Measurements from ENCODE around the gene ATP2B2. TPM values are rescaled to one million over a fixed set of nuclear protein-coding genes. Genes with fewer than 3 reads are reported as not detected.

The ATP2B2 gene
- total RNA-seq, 1 donor from 2014 or later = 0.42 TPM

- Mint-ChIP-seq H3K27ac (ENCODE audit: unreplicated experiment) (no peak overlapping the region), H3K36me3 (ENCODE audit: low read depth) (no peaks in the 10 kb centered on the region), H3K4me3 (no peak overlapping the region), H3K27me3 (ENCODE audit: low read depth) (peaks cover 3% of the 10 kb centered on the region), H3K4me1 (peaks cover 27% of the 10 kb centered on the region), H3K9me3 (no peaks in the 10 kb centered on the region)
- no peak for TF ChIP-seq CTCF (conservative IDR thresholded peaks at IDR 0.05)
- no peak for DNase-seq (ENCODE audit: low read depth, low spot score)
Observed at GRCh38 chr3:10350324-10350985, 154.9 kb downstream of the ATP2B2 start.

- Mint-ChIP-seq H3K4me3 (no peak overlapping the region), H3K27ac (ENCODE audit: unreplicated experiment) (no peak overlapping the region), H3K27me3 (ENCODE audit: low read depth) (peaks cover 3% of the 10 kb centered on the region), H3K4me1 (peaks cover 27% of the 10 kb centered on the region), H3K36me3 (ENCODE audit: low read depth) (no peaks in the 10 kb centered on the region), H3K9me3 (no peaks in the 10 kb centered on the region)
- DNase-seq (ENCODE audit: low read depth, low spot score) = no peak
- TF ChIP-seq CTCF (conservative IDR thresholded peaks at IDR 0.05) = no peak
Observed at GRCh38 chr3:10349801-10350200, 155.6 kb downstream of the ATP2B2 start.

- no peak for TF ChIP-seq CTCF (conservative IDR thresholded peaks at IDR 0.05)
- H3K36me3 Mint-ChIP-seq (ENCODE audit: low read depth) = no peaks in the 10 kb centered on the region
- no peak overlapping the region for H3K4me3 Mint-ChIP-seq
- no peak for DNase-seq (ENCODE audit: low read depth, low spot score)
- H3K27ac Mint-ChIP-seq (ENCODE audit: unreplicated experiment) = no peak overlapping the region
- H3K4me1 Mint-ChIP-seq = peaks cover 15% of the 10 kb centered on the region
- no peaks in the 10 kb centered on the region for H3K9me3 Mint-ChIP-seq
- peaks cover 6% of the 10 kb centered on the region for H3K27me3 Mint-ChIP-seq (ENCODE audit: low read depth)
Observed at GRCh38 chr3:10348404-10348721, 157.0 kb downstream of the ATP2B2 start.

GRCh38 chr3:10347648-10348403, 157.6 kb downstream of the ATP2B2 start:
- peak overlapping the region; percentile 54 for H3K27ac Mint-ChIP-seq (ENCODE audit: unreplicated experiment)
- H3K36me3 Mint-ChIP-seq (ENCODE audit: low read depth) = no peaks in the 10 kb centered on the region
- TF ChIP-seq CTCF (conservative IDR thresholded peaks at IDR 0.05) = no peak
- H3K4me3 Mint-ChIP-seq = no peak overlapping the region
- H3K27me3 Mint-ChIP-seq (ENCODE audit: low read depth) = peaks cover 6% of the 10 kb centered on the region
- no peaks in the 10 kb centered on the region for H3K9me3 Mint-ChIP-seq
- H3K4me1 Mint-ChIP-seq = peaks cover 9% of the 10 kb centered on the region
- no peak for DNase-seq (ENCODE audit: low read depth, low spot score)

GRCh38 chr3:10345911-10346310, 159.5 kb downstream of the ATP2B2 start:
- H3K4me1 Mint-ChIP-seq = peaks cover 3% of the 10 kb centered on the region
- H3K36me3 Mint-ChIP-seq (ENCODE audit: low read depth) = no peaks in the 10 kb centered on the region

More at GRCh38 chr3:10345911-10346310, 159.5 kb downstream of the ATP2B2 start:
- no peak for TF ChIP-seq CTCF (conservative IDR thresholded peaks at IDR 0.05)
- Mint-ChIP-seq H3K9me3 (no peaks in the 10 kb centered on the region), H3K4me3 (no peak overlapping the region), H3K27me3 (ENCODE audit: low read depth) (peaks cover 6% of the 10 kb centered on the region), H3K27ac (ENCODE audit: unreplicated experiment) (no peak overlapping the region)
- no peak for DNase-seq (ENCODE audit: low read depth, low spot score)

All from neural crest cell (in vitro differentiated cells).